Gastroesophageal sphincter (tissue), 4 donors: ENCODE measurements around the gene MIB1. TPM values are rescaled to one million over a fixed set of nuclear protein-coding genes. Genes with fewer than 3 reads are reported as not detected.

Experiments
- ATAC-seq: fragments of 150-250 bp; one replicate; pipeline ENCODE4 v1.9.1; 2016; ENCODE audit warnings: mild to moderate bottlenecking, moderate library complexity
- H3K27ac ChIP-seq, 4 donors: fragments of 200-600 bp; sonication (generic) in 3 of 4; 1 replicate in 3 of 4; 2 replicates in 1 of 4; pipeline ENCODE4 v1.5.1; 2016 to 2019
- H3K27me3 ChIP-seq: fragments of 200-600 bp; sonication (generic); one replicate; pipeline ENCODE4 v1.5.1; 2019
- H3K36me3 ChIP-seq, 2 donors: fragments of 200-600 bp; sonication (generic); one replicate each; pipeline ENCODE4 v1.5.1; 2019; ENCODE audit warnings: control low read depth in 1 of 2
- H3K4me1 ChIP-seq, 3 donors: fragments of 200-600 bp; sonication (generic); 1 replicate in 2 of 3; 2 replicates in 1 of 3; pipeline ENCODE4 v1.5.1; 2016 to 2019; ENCODE audit warnings: control low read depth in 2 of 3
- H3K4me3 ChIP-seq, 2 donors: fragments of 200-600 bp; sonication (generic); one replicate each; pipeline ENCODE4 v1.5.1; 2019; ENCODE audit warnings: mild to moderate bottlenecking in 1 of 2, moderate library complexity in 1 of 2
- H3K9me3 ChIP-seq, 3 donors: fragments of 200-600 bp; sonication (generic); one replicate each; pipeline ENCODE4 v1.5.1; 2017 to 2019; ENCODE audit warnings: control low read depth in 2 of 3
- EP300 ChIP-seq: sonication (generic); formaldehyde crosslinking; IDR thresholded peaks from one replicate; pipeline ENCODE4 v1.6.1; 2017; ENCODE audit warnings: antibody characterized with exemption, mild to moderate bottlenecking
- POLR2A ChIP-seq, 2 donors: fragments of 450-650 bp; IDR thresholded peaks; one replicate each; pipeline ENCODE4 v1.6.1; 2017; ENCODE audit warnings: antibody characterized with exemption in 2 of 2, mild to moderate bottlenecking in 2 of 2, moderate library complexity in 1 of 2
- POLR2AphosphoS5 ChIP-seq: sonication (generic); formaldehyde crosslinking; IDR thresholded peaks from one replicate; pipeline ENCODE4 v1.6.1; 2017; ENCODE audit warnings: antibody characterized with exemption
- WGBS, 2 donors: methylation state at CpG; one replicate each; pipeline ENCODE4 v1.1.5; 2018; ENCODE audit warnings: low coverage in 1 of 2; 5-methylcytosine and 5-hydroxymethylcytosine counted together
- total RNA-seq, 4 donors: library from RNA; depleted of rRNA; stranded (reverse); fragments of >200 nt; gene quantifications; one replicate each; pipeline ENCODE4 v1.1.0, GENCODE V29; 2016
- TF ChIP-seq, protein P1 (sequence below), 4 experiments: fragments of 200-600 bp in 2 of 4; fragments of 450-650 bp in 2 of 4; sonication (generic) in 1 of 4; IDR thresholded peaks; one replicate each; pipeline ENCODE4 v1.5.1; 2017 to 2019; ENCODE audit warnings: antibody characterized with exemption in 4 of 4, mild to moderate bottlenecking in 2 of 4, moderate library complexity in 2 of 4

Gene MIB1
- total RNA-seq, 4 donors from 2014 or later: 43.7 to 57.7 (median 47.3) TPM

DNA sequence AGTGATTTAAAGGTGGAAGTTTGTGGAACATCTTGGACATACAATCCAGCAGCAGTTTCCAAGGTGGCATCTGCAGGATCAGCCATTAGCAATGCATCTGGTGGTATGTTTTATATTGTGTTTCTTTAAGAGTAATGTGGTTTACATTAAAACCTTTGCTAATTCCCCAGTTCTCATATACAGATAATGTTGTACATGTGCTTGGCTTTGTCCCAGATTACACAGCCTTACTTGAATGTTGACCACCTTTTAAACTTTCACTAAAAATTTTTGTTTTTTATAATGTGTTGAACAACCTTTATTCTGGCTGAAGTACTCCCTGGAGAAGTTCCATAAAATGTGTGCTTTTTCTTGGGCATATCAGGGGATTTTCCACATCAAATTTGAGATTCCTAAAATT lies 57.5 kb downstream of the MIB1 start:
- ATAC-seq: no peak
- TF ChIP-seq, protein P1, sequence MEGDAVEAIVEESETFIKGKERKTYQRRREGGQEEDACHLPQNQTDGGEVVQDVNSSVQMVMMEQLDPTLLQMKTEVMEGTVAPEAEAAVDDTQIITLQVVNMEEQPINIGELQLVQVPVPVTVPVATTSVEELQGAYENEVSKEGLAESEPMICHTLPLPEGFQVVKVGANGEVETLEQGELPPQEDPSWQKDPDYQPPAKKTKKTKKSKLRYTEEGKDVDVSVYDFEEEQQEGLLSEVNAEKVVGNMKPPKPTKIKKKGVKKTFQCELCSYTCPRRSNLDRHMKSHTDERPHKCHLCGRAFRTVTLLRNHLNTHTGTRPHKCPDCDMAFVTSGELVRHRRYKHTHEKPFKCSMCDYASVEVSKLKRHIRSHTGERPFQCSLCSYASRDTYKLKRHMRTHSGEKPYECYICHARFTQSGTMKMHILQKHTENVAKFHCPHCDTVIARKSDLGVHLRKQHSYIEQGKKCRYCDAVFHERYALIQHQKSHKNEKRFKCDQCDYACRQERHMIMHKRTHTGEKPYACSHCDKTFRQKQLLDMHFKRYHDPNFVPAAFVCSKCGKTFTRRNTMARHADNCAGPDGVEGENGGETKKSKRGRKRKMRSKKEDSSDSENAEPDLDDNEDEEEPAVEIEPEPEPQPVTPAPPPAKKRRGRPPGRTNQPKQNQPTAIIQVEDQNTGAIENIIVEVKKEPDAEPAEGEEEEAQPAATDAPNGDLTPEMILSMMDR (IDR thresholded peaks at IDR 0.05): no peak
- no peak for TF ChIP-seq EP300
- no peak for TF ChIP-seq POLR2A (IDR thresholded peaks at IDR 0.05)
- TF ChIP-seq POLR2AphosphoS5: no peak
- Histone ChIP-seq H3K4me1 (peaks cover 0 to 11% (median 0%) of the 10 kb centered on the region in 3 donors), H3K27ac (no peak overlapping the region), H3K9me3 (no peaks in the 10 kb centered on the region), H3K27me3 (no peaks in the 10 kb centered on the region), H3K4me3 (no peak overlapping the region), H3K36me3 (peaks cover 0 to 19% of the 10 kb centered on the region in 2 donors)

DNA sequence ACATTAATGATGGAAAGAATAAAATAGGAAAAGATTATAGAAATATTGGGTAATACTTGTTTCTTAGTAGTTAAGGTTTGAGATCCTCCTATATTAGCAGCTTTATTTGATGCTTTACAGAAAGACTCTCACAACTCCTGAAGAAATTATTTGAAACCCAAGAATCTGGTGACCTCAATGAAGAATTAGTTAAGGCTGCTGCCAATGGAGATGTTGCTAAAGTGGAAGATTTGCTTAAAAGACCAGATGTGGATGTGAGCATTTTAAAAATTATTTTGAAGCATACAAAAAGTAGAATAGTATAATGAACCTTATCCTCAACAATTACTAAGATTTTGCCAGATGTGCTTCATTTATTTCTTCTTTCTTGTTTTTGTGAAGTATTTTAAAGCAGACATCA lies 59.1 kb downstream of the MIB1 start:
- TF ChIP-seq, protein P1 (IDR thresholded peaks at IDR 0.05): no peak
- TF ChIP-seq EP300 (no peak), POLR2AphosphoS5 (no peak), POLR2A (IDR thresholded peaks at IDR 0.05) (no peak)
- ATAC-seq: no peak
- no peaks in the 10 kb centered on the region for H3K27me3 ChIP-seq
- peaks cover 0 to 11% (median 0%) of the 10 kb centered on the region in 3 donors for H3K4me1 ChIP-seq
- no peak overlapping the region for H3K4me3 ChIP-seq
- H3K36me3 ChIP-seq: peaks cover 0 to 30% of the 10 kb centered on the region in 2 donors
- H3K27ac ChIP-seq: no peak overlapping the region
- H3K9me3 ChIP-seq: no peaks in the 10 kb centered on the region

DNA sequence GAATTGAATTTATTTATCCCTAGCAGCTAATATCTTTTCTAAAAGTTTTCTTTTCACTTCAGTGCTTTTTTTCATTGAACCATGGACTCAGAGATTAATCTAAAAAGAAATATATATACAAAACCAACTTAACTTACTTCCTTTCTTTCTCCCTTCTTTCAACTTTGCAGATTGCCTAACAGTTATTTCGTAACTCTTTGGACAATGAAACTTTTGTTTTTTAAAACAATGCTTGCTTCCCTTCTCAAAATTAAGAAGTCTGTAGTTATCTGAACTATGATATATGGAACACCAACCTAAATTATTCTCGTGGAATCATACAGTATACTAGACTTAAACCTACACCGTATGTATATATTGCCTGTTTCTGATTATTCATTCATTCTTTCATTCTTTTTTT lies 62.9 kb downstream of the MIB1 start:
- Histone ChIP-seq H3K27ac (no peak overlapping the region), H3K36me3 (peaks cover 0 to 59% of the 10 kb centered on the region in 2 donors), H3K9me3 (no peaks in the 10 kb centered on the region), H3K4me3 (no peak overlapping the region), H3K4me1 (peaks cover 0 to 5% (median 0%) of the 10 kb centered on the region in 3 donors), H3K27me3 (no peaks in the 10 kb centered on the region)
- no peak for TF ChIP-seq POLR2AphosphoS5
- TF ChIP-seq EP300: no peak
- no peak for TF ChIP-seq POLR2A (IDR thresholded peaks at IDR 0.05)
- TF ChIP-seq, protein P1 (IDR thresholded peaks at IDR 0.05): no peak
- 64 to 75% methylated on average over 3 of the region's 3 CpGs for WGBS, 2 donors
- no peak for ATAC-seq

DNA sequence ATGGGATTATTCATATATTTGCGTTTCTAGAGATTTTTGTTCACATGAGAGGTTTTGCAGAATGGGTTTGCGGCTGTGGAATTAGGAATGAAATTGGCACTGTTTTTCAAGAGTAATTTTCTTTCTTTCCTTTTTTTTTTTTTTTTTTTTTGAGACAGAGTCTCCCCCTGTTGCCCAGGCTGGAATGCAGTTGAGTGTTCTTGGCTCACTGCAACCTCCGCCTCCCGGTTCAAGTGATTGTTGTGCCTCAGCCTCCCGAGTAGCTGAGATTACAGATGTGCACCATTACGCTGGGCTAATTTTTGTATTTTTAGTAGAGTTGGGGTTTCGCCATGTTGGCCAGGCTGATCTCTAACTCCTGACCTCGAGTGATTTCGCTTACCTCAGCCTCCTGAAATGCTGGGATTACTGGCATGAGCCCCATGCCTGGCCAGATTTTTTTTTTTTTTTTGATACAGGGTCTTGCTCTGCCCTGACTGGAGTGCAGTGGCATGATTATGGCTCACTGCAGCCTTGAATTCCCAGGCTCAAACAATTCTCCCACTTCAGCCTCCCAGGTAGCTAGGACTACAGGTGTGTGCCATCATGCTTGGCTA lies 65.3 kb downstream of the MIB1 start:
- ATAC-seq: no peak
- H3K4me3 ChIP-seq: no peak overlapping the region
- no peaks in the 10 kb centered on the region for H3K9me3 ChIP-seq
- TF ChIP-seq EP300: no peak
- TF ChIP-seq POLR2A (IDR thresholded peaks at IDR 0.05): no peak
- TF ChIP-seq POLR2AphosphoS5: no peak
- TF ChIP-seq, protein P1 (IDR thresholded peaks at IDR 0.05): no peak
- no peaks in the 10 kb centered on the region for H3K4me1 ChIP-seq
- peaks cover 2 to 80% of the 10 kb centered on the region in 2 donors for H3K36me3 ChIP-seq
- no peaks in the 10 kb centered on the region for H3K27me3 ChIP-seq
- 88 to 89% methylated on average over 6 to 7 of the region's 9 CpGs for WGBS, 2 donors
- H3K27ac ChIP-seq: no peak overlapping the region

DNA sequence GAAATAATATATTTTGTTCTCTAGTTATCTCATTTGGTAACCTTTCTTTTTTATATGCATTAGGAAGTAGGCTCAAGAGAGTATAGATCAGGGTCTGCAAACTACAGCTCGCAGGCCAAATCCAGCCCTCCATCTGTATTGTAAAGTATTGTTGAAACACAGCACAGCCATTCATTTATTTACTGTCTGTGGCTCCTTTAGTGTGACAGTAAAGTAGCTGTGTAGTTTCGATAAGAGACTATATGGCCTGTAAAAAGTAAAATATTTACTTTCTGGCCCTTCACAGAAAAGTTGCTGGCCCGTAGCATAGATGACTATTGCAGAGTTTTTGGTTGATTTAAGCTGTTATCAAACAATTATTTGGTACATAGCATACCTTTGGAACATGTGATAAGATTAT lies 67.6 kb downstream of the MIB1 start:
- no peak for ATAC-seq
- 98% methylated on average over 3 of the region's 3 CpGs for WGBS, 2 donors
- Histone ChIP-seq H3K4me3 (no peak overlapping the region), H3K27me3 (no peaks in the 10 kb centered on the region), H3K36me3 (peaks cover 2 to 63% of the 10 kb centered on the region in 2 donors), H3K4me1 (no peaks in the 10 kb centered on the region), H3K9me3 (no peaks in the 10 kb centered on the region), H3K27ac (no peak overlapping the region)
- no peak for TF ChIP-seq EP300
- TF ChIP-seq POLR2AphosphoS5: no peak
- TF ChIP-seq, protein P1 (IDR thresholded peaks at IDR 0.05): no peak
- no peak for TF ChIP-seq POLR2A (IDR thresholded peaks at IDR 0.05)
